HepG2 (cell line): ENCODE results near the gene SLC25A10. TPM values are rescaled to one million over a fixed set of nuclear protein-coding genes. Genes with fewer than 3 reads are reported as not detected.
A peak's percentile ranks its signal among the peaks of the same experiment; 100 is the strongest.

ENCODE experiments used
- ATAC-seq: fragments of 200-7000 bp; cut with Tn5 transposase; 3 replicates; pipeline ENCODE4 v1.9.1; 2020; ENCODE audit warnings: mild to moderate bottlenecking, moderate library complexity
- BruUV-seq: library from RNA; stranded (reverse); fragments of 400-500 nt; replicated peaks from 2 replicates; lab custom pipeline; 2021; lab: Mats Ljungman, UMichigan
- CTCF ChIA-PET: fragments of 300-600 bp; formaldehyde crosslinking; extraction: SDS; loops from one replicate; lab custom pipeline; 2021; ENCODE audit warnings: low total read pairs, inconsistent platforms, low intra/inter-chr PET ratio; lab: Yijun Ruan, JAX
- POLR2A ChIA-PET: fragments of 350-600 bp; sonication (Branson Sonifier 250); formaldehyde crosslinking; loops from one replicate; lab custom pipeline; 2020; ENCODE audit warnings: antibody characterized with exemption, inconsistent platforms; lab: Yijun Ruan, JAX
- DNase-seq: peaks from one replicate; pipeline ENCODE4 v3.0.0-alpha.2; 2015; ENCODE audit warnings: low spot score
- FAIRE-seq: peaks from 3 replicates; lab custom pipeline; 2011; peaks lifted over from hg19 to GRCh38; lab: Jason Lieb, UNC
- H2AFZ ChIP-seq: one replicate; pipeline ENCODE4 v1.6.1; 2011; ENCODE audit warnings: low read length, inconsistent platforms
- H3K27ac ChIP-seq: fragments of 300-600 bp; 3 replicates; pipeline ENCODE4 v1.8.0; 2011; ENCODE audit warnings: mixed run types, mild to moderate bottlenecking, mixed read lengths, low read length, inconsistent platforms; ENCODE audit not compliant: insufficient read depth; ENCODE audit errors: extremely low read length
- H3K27me3 ChIP-seq, 2 experiments: fragments of 200-600 bp in 1 of 2; 2 replicates in 1 of 2; 3 replicates in 1 of 2; pipeline versions ENCODE4 v1.6.0 to v1.8.0; 2011; ENCODE audit warnings: low read length in 2 of 2, mild to moderate bottlenecking in 2 of 2, moderate library complexity in 2 of 2, inconsistent platforms in 1 of 2; ENCODE audit not compliant: insufficient read depth in 2 of 2, control insufficient read depth in 1 of 2
- H3K36me3 ChIP-seq, 2 experiments: fragments of 200-600 bp in 1 of 2; replicated peaks in 1 of 2; 2 replicates in 1 of 2; 3 replicates in 1 of 2; pipeline versions ENCODE4 v1.5.1 to v1.8.0; 2011; ENCODE audit warnings: low read length in 2 of 2, inconsistent platforms in 1 of 2; ENCODE audit not compliant: insufficient read depth in 2 of 2, control insufficient read depth in 1 of 2
- H3K4me1 ChIP-seq: 2 replicates; pipeline ENCODE4 v1.5.1; 2012; ENCODE audit warnings: low read length, inconsistent platforms; ENCODE audit not compliant: insufficient read depth
- H3K4me2 ChIP-seq: 2 replicates; pipeline ENCODE4 v1.6.0; 2011; ENCODE audit warnings: low read depth, low read length, inconsistent platforms
- H3K4me3 ChIP-seq, 3 experiments: fragments of 200-600 bp in 1 of 3; sonication (generic), shearing (Covaris generic) in 1 of 3; replicated peaks in 1 of 3; 2 replicates each; pipeline ENCODE4 v1.5.1; 2011 to 2016; ENCODE audit warnings: low read length in 3 of 3, inconsistent platforms in 2 of 3, low read depth in 2 of 3, mild to moderate bottlenecking in 2 of 3, control low read depth in 1 of 3, mixed read lengths in 1 of 3; ENCODE audit not compliant: insufficient read depth in 1 of 3
- H3K79me2 ChIP-seq: one replicate; pipeline ENCODE4 v1.6.1; 2011; ENCODE audit warnings: low read length, inconsistent platforms; ENCODE audit not compliant: insufficient read depth
- H3K9ac ChIP-seq: 2 replicates; pipeline ENCODE4 v1.6.0; 2011; ENCODE audit warnings: mild to moderate bottlenecking, low read depth, low read length, inconsistent platforms; ENCODE audit not compliant: insufficient read depth
- H3K9me3 ChIP-seq: 2 replicates; pipeline ENCODE4 v1.5.1; 2012; ENCODE audit warnings: mild to moderate bottlenecking, low read length
- H4K20me1 ChIP-seq: 2 replicates; pipeline ENCODE4 v1.6.0; 2011; ENCODE audit warnings: inconsistent platforms, mild to moderate bottlenecking, low read length, moderate library complexity; ENCODE audit not compliant: insufficient read depth
- AKAP8 ChIP-seq: sonication (generic); formaldehyde crosslinking; IDR thresholded peaks from 2 replicates; pipeline ENCODE4 v1.5.1; 2020; ENCODE audit warnings: mild to moderate bottlenecking, missing genetic modification reagents
- ARHGAP35 ChIP-seq: sonication (generic); formaldehyde crosslinking; IDR thresholded peaks from 2 replicates; pipeline ENCODE4 v1.9.0; 2022; ENCODE audit warnings: mild to moderate bottlenecking, inconsistent platforms, moderate library complexity, missing genetic modification reagents, borderline replicate concordance
- BORCS8-MEF2B ChIP-seq: sonication (generic); formaldehyde crosslinking; IDR thresholded peaks from 2 replicates; pipeline ENCODE4 v1.8.0; 2022; ENCODE audit warnings: mild to moderate bottlenecking, missing genetic modification reagents
- BRD4 ChIP-seq: sonication (generic); formaldehyde crosslinking; IDR thresholded peaks from 2 replicates; pipeline ENCODE4 v1.4.0; 2020; ENCODE audit warnings: missing genetic modification reagents
- FOXO4 ChIP-seq: sonication (generic); formaldehyde crosslinking; conservative IDR thresholded peaks from 2 replicates; pipeline ENCODE4 v1.8.1; 2023; ENCODE audit warnings: missing genetic modification reagents
- HMG20A ChIP-seq: IDR thresholded peaks from 2 replicates; pipeline ENCODE4 v1.6.1; 2016; ENCODE audit warnings: borderline replicate concordance
- MXD3 ChIP-seq: IDR thresholded peaks from 2 replicates; pipeline ENCODE4 v1.6.1; 2016; ENCODE audit warnings: mild to moderate bottlenecking, missing biosample characterization, missing genetic modification reagents
- NR2F2 ChIP-seq: IDR thresholded peaks from 2 replicates; pipeline ENCODE4 v1.6.1; 2012; ENCODE audit warnings: low read depth, inconsistent platforms, borderline replicate concordance
- RBM22 ChIP-seq: fragments of 200-400 bp; formaldehyde crosslinking; optimal IDR thresholded peaks from 2 replicates; pipeline ENCODE3; 2017; ENCODE audit warnings: mild to moderate bottlenecking, low read length, moderate library complexity
- ZC3H13 ChIP-seq: sonication (generic); formaldehyde crosslinking; IDR thresholded peaks from 2 replicates; pipeline ENCODE4 v1.8.1; 2023; ENCODE audit warnings: mild to moderate bottlenecking, missing genetic modification reagents, moderate library complexity
- ZNF891 ChIP-seq: sonication (generic); formaldehyde crosslinking; IDR thresholded peaks from 2 replicates; pipeline ENCODE4 v1.5.0; 2020; ENCODE audit warnings: mild to moderate bottlenecking, missing genetic modification reagents
- WGBS: methylation state at CpG from one replicate; pipeline ENCODE4 v1.1.6; 2017; ENCODE audit warnings: low lambda C conversion rate; 5-methylcytosine and 5-hydroxymethylcytosine counted together
- in situ Hi-C: cut with HindIII; loops from 2 replicates; pipeline ENCODE4 v1.10.0; 2017; ENCODE audit warnings: low pct_unique_long_range_greater_than_20kb; ENCODE audit not compliant: extremely low pct_ligation_motif_present
- intact Hi-C: fragments of 100-400 bp; cut with micrococcal nuclease; formaldehyde crosslinking; loops from one replicate; pipeline ENCODE4 v1.10.0; 2022; ENCODE audit not compliant: unreplicated experiment
- polyA plus RNA-seq, 8 experiments: library from polyadenylated mRNA; depleted of rRNA in 3 of 8; stranded (reverse) in 7 of 8; unstranded in 1 of 8; fragments of >200 nt; fragmentation: Illumina TruSeq in 4 of 8; extraction: Trizol in 4 of 8; gene quantifications; 2 replicates each; pipeline versions ENCODE4 v1.2.1 to v1.2.3, GENCODE V29; 2011 to 2016; ENCODE audit warnings: low read depth in 4 of 8, missing spikeins in 1 of 8, mixed read lengths in 1 of 8; ENCODE audit not compliant: insufficient read depth in 1 of 8
- total RNA-seq, 5 experiments: library from RNA; depleted of rRNA; stranded (reverse); fragments of >200 nt; fragmentation: Illumina TruSeq; extraction: Trizol; gene quantifications; 2 replicates each; pipeline ENCODE4 v1.2.3, GENCODE V29; 2016; ENCODE audit warnings: low read depth in 1 of 5
- TF ChIP-seq, protein P1 (sequence below): sonication (generic); formaldehyde crosslinking; IDR thresholded peaks from 2 replicates; pipeline ENCODE4 v1.4.0; 2020; ENCODE audit warnings: mild to moderate bottlenecking, missing genetic modification reagents, borderline replicate concordance
- TF ChIP-seq, protein P2 (sequence below): sonication (generic); formaldehyde crosslinking; IDR thresholded peaks from 2 replicates; pipeline ENCODE4 v1.4.0; 2020; ENCODE audit warnings: mild to moderate bottlenecking, missing genetic modification reagents

Gene SLC25A10
- total and polyA plus RNA-seq, 2 of the 13 experiments (the other 11 are each of a cell fraction or from before 2014, with no cell fraction given), result 46.5 to 140 TPM

DNA sequence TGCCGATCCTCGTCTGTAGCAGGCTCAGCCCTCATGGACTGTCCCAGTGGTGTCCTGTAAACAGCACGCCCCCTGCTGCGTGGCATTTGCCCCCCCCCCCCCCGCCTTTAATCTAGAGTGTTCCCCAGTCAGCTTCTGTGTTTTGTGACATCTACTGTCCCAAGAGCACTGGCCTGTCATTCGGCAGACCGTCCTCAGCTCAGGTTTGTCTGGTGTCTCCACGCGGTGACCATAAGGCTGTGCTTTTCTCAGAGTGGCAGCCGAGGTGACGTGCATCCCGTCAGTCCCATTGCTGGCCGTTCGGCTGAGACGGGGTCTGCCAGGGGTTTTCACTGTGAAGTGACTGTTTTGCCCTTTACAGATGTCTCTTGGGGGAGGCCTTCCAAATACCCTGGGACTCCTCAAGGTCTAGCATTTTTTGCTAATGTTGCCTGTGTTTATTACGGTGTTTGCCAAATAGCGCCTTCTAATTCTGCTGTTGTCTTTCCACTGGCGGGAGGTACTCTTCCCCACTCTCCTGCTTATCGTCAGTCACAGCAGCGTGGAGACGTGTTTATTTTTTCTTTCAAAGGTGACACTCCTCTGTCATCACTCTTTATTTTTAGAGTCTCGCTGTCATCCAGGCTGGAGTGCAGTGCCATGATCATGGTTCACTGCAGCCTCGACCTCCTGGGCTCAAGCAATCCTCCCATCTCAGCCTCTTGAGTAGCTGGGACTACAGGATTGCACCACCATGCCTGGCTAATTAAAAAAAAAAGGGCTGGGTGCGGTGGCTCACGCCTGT is 14.6 kb upstream of the SLC25A10 start (continued):
- TF ChIP-seq, protein P1, sequence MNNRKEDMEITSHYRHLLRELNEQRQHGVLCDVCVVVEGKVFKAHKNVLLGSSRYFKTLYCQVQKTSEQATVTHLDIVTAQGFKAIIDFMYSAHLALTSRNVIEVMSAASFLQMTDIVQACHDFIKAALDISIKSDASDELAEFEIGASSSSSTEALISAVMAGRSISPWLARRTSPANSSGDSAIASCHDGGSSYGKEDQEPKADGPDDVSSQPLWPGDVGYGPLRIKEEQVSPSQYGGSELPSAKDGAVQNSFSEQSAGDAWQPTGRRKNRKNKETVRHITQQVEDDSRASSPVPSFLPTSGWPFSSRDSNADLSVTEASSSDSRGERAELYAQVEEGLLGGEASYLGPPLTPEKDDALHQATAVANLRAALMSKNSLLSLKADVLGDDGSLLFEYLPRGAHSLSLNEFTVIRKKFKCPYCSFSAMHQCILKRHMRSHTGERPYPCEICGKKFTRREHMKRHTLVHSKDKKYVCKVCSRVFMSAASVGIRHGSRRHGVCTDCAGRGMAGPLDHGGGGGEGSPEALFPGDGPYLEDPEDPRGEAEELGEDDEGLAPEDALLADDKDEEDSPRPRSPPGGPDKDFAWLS (CRISPR knock-in tag), result no peak

GRCh38 chr17:81700353-81701287 is 11.5 kb upstream of the SLC25A10 start:
- peak; percentile 40 for FAIRE-seq
- TF ChIP-seq HMG20A (CRISPR knock-in tag), result no peak
- TF ChIP-seq ZNF891, result peak; percentile 39; the same call in 1 of the 2 replicates
- TF ChIP-seq ZC3H13 (CRISPR knock-in tag), result peak; percentile 90
- TF ChIP-seq BORCS8-MEF2B (CRISPR knock-in tag), result 0 out of 2 replicates have a peak, but pooled peaks have one; percentile 18
- TF ChIP-seq ARHGAP35 (CRISPR knock-in tag), result 0 out of 2 replicates have a peak, but pooled peaks have one; percentile 58
- no peak for TF ChIP-seq BRD4 (CRISPR knock-in tag)
- peak; percentile 88 for TF ChIP-seq RBM22
- TF ChIP-seq, protein P2, sequence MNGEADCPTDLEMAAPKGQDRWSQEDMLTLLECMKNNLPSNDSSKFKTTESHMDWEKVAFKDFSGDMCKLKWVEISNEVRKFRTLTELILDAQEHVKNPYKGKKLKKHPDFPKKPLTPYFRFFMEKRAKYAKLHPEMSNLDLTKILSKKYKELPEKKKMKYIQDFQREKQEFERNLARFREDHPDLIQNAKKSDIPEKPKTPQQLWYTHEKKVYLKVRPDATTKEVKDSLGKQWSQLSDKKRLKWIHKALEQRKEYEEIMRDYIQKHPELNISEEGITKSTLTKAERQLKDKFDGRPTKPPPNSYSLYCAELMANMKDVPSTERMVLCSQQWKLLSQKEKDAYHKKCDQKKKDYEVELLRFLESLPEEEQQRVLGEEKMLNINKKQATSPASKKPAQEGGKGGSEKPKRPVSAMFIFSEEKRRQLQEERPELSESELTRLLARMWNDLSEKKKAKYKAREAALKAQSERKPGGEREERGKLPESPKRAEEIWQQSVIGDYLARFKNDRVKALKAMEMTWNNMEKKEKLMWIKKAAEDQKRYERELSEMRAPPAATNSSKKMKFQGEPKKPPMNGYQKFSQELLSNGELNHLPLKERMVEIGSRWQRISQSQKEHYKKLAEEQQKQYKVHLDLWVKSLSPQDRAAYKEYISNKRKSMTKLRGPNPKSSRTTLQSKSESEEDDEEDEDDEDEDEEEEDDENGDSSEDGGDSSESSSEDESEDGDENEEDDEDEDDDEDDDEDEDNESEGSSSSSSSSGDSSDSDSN (CRISPR knock-in tag), result no peak
- TF ChIP-seq NR2F2, result no peak
- peak; percentile 94 for TF ChIP-seq AKAP8 (CRISPR knock-in tag)
- no peak for TF ChIP-seq FOXO4 (CRISPR knock-in tag)
- 0 out of 2 replicates have a peak, but pooled peaks have one; percentile 21 for TF ChIP-seq MXD3

More at GRCh38 chr17:81700353-81701287, 11.5 kb upstream of the SLC25A10 start:
- no peak for ATAC-seq
- H3K9me3 ChIP-seq, result no peaks in the 10 kb centered on the region
- peak overlapping the region; percentile 92 to 93 (median 92); a peak in 5 of 6 replicates for H3K4me3 ChIP-seq
- POLR2A ChIA-PET, result interaction anchor here (0.7 to 4.9 kb wide), 5 partner anchors 13 to 160 kb away, joined by 3 to 143 read pairs (median 54); partner anchors contain the start of genes ARL16, CCDC137, HGS and MCRIP1
- no peak overlapping the region for H2AFZ ChIP-seq
- no peak for DNase-seq
- H3K4me2 ChIP-seq, result peak overlapping the region; percentile 91
- intact Hi-C loops (loop anchor here (5.0 kb wide), 1 partner anchor 33 kb away; the partner anchor contains the start of genes CCDC137 and OXLD1), in situ Hi-C loops (no loop called here)
- peaks cover 32% of the 10 kb centered on the region for H3K4me1 ChIP-seq
- no TSS peak for BruUV-seq
- no peaks in the 10 kb centered on the region; a peak in 1 of 5 replicates for H3K27me3 ChIP-seq
- H3K27ac ChIP-seq, result peak overlapping the region; percentile 93
- peaks cover 15% of the 10 kb centered on the region for H4K20me1 ChIP-seq
- WGBS, result 95% methylated on average over 25 of the region's 25 CpGs
- H3K36me3 ChIP-seq, result peaks cover 32 to 50% of the 10 kb centered on the region in 2 experiments
- CTCF ChIA-PET, result no interaction called here
- H3K79me2 ChIP-seq, result peaks cover 57% of the 10 kb centered on the region
- peak overlapping the region; percentile 99 for H3K9ac ChIP-seq
